ENCODE measurements around the gene FEZF1. TPM values are rescaled to one million over a fixed set of nuclear protein-coding genes. Genes with fewer than 3 reads are reported as not detected.

Gene FEZF1
- total RNA-seq, 6 experiments from 2014 or later = not detected

GRCh38 chr7:122329145-122329802 is 24.7 kb upstream of the FEZF1 start:
- H3K27ac ChIP-seq = no peak overlapping the region
- no peaks in the 10 kb centered on the region for H3K36me3 ChIP-seq
- TF ChIP-seq POLR2A (IDR thresholded peaks at IDR 0.05) (no peak), CTCF (IDR thresholded peaks at IDR 0.05) (no peak)
- no peaks in the 10 kb centered on the region for H3K27me3 ChIP-seq
- no peak overlapping the region for H3K4me3 ChIP-seq
- WGBS (ENCODE audit: insufficient coverage, low coverage, low lambda C conversion rate, missing lambda C conversion rate) = 76% methylated on average over 8 of the region's 8 CpGs
- H3K9me3 ChIP-seq = no peaks in the 10 kb centered on the region
- intact Hi-C loops (cut with DNase I) = no loop called here
- H3K4me1 ChIP-seq = no peaks in the 10 kb centered on the region
- ATAC-seq = no peak
- no peak for DNase-seq

GRCh38 chr7:122327969-122328368 is 23.4 kb upstream of the FEZF1 start:
- TF ChIP-seq CTCF (IDR thresholded peaks at IDR 0.05) (no peak), POLR2A (IDR thresholded peaks at IDR 0.05) (no peak)
- ATAC-seq (no peak), DNase-seq (no peak)
- intact Hi-C loops (cut with DNase I) = no loop called here
- no peaks in the 10 kb centered on the region for H3K27me3 ChIP-seq
- H3K9me3 ChIP-seq = no peaks in the 10 kb centered on the region
- H3K36me3 ChIP-seq = no peaks in the 10 kb centered on the region
- H3K27ac ChIP-seq = no peak overlapping the region
- H3K4me1 ChIP-seq = no peaks in the 10 kb centered on the region
- 78% methylated on average over 3 of the region's 3 CpGs for WGBS (ENCODE audit: insufficient coverage, low coverage, low lambda C conversion rate, missing lambda C conversion rate)
- no peak overlapping the region for H3K4me3 ChIP-seq

- TF ChIP-seq CTCF (IDR thresholded peaks at IDR 0.05) = no peak
- TF ChIP-seq POLR2A (IDR thresholded peaks at IDR 0.05) = no peak
- ATAC-seq (peak; percentile 94 to 98 (median 96)), DNase-seq (peak; percentile 62 to 69 (median 64))
- 3% methylated on average over 33 of the region's 71 CpGs for WGBS (ENCODE audit: insufficient coverage, low coverage, low lambda C conversion rate, missing lambda C conversion rate)
- Histone ChIP-seq H3K4me3 (peak overlapping the region; percentile 29 to 47 (median 35)), H3K4me1 (peaks cover 0 to 12% (median 5%) of the 10 kb centered on the region in 4 donors), H3K36me3 (no peaks in the 10 kb centered on the region), H3K27me3 (peaks cover 0 to 28% of the 10 kb centered on the region in 2 donors), H3K9me3 (no peaks in the 10 kb centered on the region), H3K27ac (no peak overlapping the region)
- intact Hi-C loops (cut with DNase I) = no loop called here
Measured at GRCh38 chr7:122316467-122317388, 12.2 kb upstream of the FEZF1 start.

- intact Hi-C loops (cut with DNase I) = no loop called here
- H3K9me3 ChIP-seq = no peaks in the 10 kb centered on the region
- peak in 1 of 4 donors; percentile 6 for ATAC-seq
- no peak overlapping the region for H3K4me3 ChIP-seq
- 15% methylated on average over 21 of the region's 25 CpGs for WGBS (ENCODE audit: insufficient coverage, low coverage, low lambda C conversion rate, missing lambda C conversion rate)
- H3K4me1 ChIP-seq = peaks cover 0 to 12% (median 5%) of the 10 kb centered on the region in 4 donors
- no peak for DNase-seq
- TF ChIP-seq CTCF (IDR thresholded peaks at IDR 0.05) (no peak), POLR2A (IDR thresholded peaks at IDR 0.05) (no peak)
- no peak overlapping the region for H3K27ac ChIP-seq
- H3K36me3 ChIP-seq = no peaks in the 10 kb centered on the region
- peaks cover 0 to 38% of the 10 kb centered on the region in 2 donors for H3K27me3 ChIP-seq
Measured at GRCh38 chr7:122315507-122316466, 11.2 kb upstream of the FEZF1 start.

Measured in right lobe of liver (tissue), 6 donors.